ENCODE measurements around the gene TTC22.

The TTC22 gene

GRCh38 chr1:54745274-54745673 is 55.8 kb downstream of the TTC22 start:
- DNase-seq, result no peak

- no peak for DNase-seq
Observed at GRCh38 chr1:54744696-54745095, 56.4 kb downstream of the TTC22 start.

GRCh38 chr1:54743416-54744226 is 57.5 kb downstream of the TTC22 start:
- no peak for DNase-seq

- no peak for DNase-seq
Observed at GRCh38 chr1:54742282-54742681, 58.8 kb downstream of the TTC22 start.

- no peak for DNase-seq
Observed at GRCh38 chr1:54741531-54741930, 59.6 kb downstream of the TTC22 start.

GRCh38 chr1:54738244-54738643 is 62.9 kb downstream of the TTC22 start:
- no peak for DNase-seq

GRCh38 chr1:54736685-54737084 is 64.4 kb downstream of the TTC22 start:
- DNase-seq, result no peak

Data from SIG-M5 (cell line).